Endothelial cell of umbilical vein (primary cell): ENCODE results near the gene CFAP20DC. TPM values are rescaled to one million over a fixed set of nuclear protein-coding genes. Genes with fewer than 3 reads are reported as not detected.

ENCODE experiments used
- BruUV-seq: library from RNA; stranded (reverse); fragments of 400-500 nt; replicated peaks from 2 replicates; lab custom pipeline; 2021; lab: Mats Ljungman, UMichigan
- CTCF ChIA-PET: fragments of 300-600, 350-600 bp; sonication (Branson Sonifier 250); formaldehyde crosslinking; loops from one replicate; lab custom pipeline; 2021; ENCODE audit warnings: antibody characterized with exemption, inconsistent platforms; lab: Charles Lee
- POLR2A ChIA-PET: fragments of 300-600, 350-600 bp; sonication (Branson Sonifier 250); formaldehyde crosslinking; loops from one replicate; lab custom pipeline; 2021; ENCODE audit warnings: antibody characterized with exemption, inconsistent platforms; lab: Charles Lee
- DNase-seq: peaks from one replicate; pipeline ENCODE4 v3.0.0-alpha.2; 2011; ENCODE audit warnings: low read depth, low spot score
- FAIRE-seq: peaks from 2 replicates; lab custom pipeline; 2011; peaks lifted over from hg19 to GRCh38; lab: Jason Lieb, UNC
- H2AFZ ChIP-seq: 2 replicates; pipeline ENCODE4 v1.6.0; 2012; ENCODE audit warnings: low read depth, low read length, control low read depth, inconsistent platforms
- H3K27ac ChIP-seq: 2 replicates; pipeline ENCODE4 v1.5.1; 2011; ENCODE audit warnings: low read depth, mild to moderate bottlenecking, control low read depth, low read length, moderate library complexity; ENCODE audit not compliant: insufficient read depth
- H3K27me3 ChIP-seq, 2 experiments: 2 replicates each; pipeline versions ENCODE4 v1.6.0 to v1.6.1; 2011; ENCODE audit warnings: low read length in 2 of 2, mixed read lengths in 1 of 2; ENCODE audit not compliant: control insufficient read depth in 2 of 2, insufficient read depth in 2 of 2
- H3K36me3 ChIP-seq, 2 experiments: 2 replicates in 1 of 2; 3 replicates in 1 of 2; pipeline ENCODE4 v1.5.1; 2011; ENCODE audit warnings: low read length in 2 of 2, mild to moderate bottlenecking in 1 of 2, moderate library complexity in 1 of 2; ENCODE audit not compliant: control insufficient read depth in 2 of 2, insufficient read depth in 2 of 2; ENCODE audit errors: extremely low read depth in 1 of 2
- H3K4me1 ChIP-seq: 3 replicates; pipeline ENCODE4 v1.5.1; 2011; ENCODE audit warnings: mild to moderate bottlenecking, low read length; ENCODE audit not compliant: control insufficient read depth, insufficient read depth; ENCODE audit errors: extremely low read depth
- H3K4me2 ChIP-seq: 2 replicates; pipeline ENCODE4 v1.6.1; 2011; ENCODE audit warnings: low read length, control low read depth, mixed read lengths; ENCODE audit not compliant: insufficient read depth
- H3K4me3 ChIP-seq, 3 experiments: fragments of 200-600 bp in 1 of 3; sonication (generic), shearing (Covaris generic) in 1 of 3; replicated peaks in 1 of 3; 2 replicates each; pipeline ENCODE4 v1.5.1; 2011 to 2016; ENCODE audit warnings: control low read depth in 3 of 3, low read length in 3 of 3, mild to moderate bottlenecking in 2 of 3, inconsistent platforms in 1 of 3, low read depth in 1 of 3, moderate library complexity in 1 of 3; ENCODE audit not compliant: insufficient read depth in 1 of 3
- H3K79me2 ChIP-seq: 2 replicates; pipeline ENCODE4 v1.6.0; 2012; ENCODE audit warnings: low read length, inconsistent platforms; ENCODE audit not compliant: control insufficient read depth, insufficient read depth
- H3K9ac ChIP-seq: replicated peaks from 2 replicates; pipeline ENCODE3; 2011; ENCODE audit warnings: low read length, control low read depth; ENCODE audit not compliant: insufficient read depth; ENCODE audit errors: extremely low read depth
- H3K9me1 ChIP-seq: replicated peaks from 3 replicates; pipeline ENCODE4 v1.6.0; 2011; ENCODE audit warnings: mild to moderate bottlenecking, low read length; ENCODE audit not compliant: control insufficient read depth, insufficient read depth; ENCODE audit errors: extremely low read depth
- H3K9me3 ChIP-seq: replicated peaks from 2 replicates; pipeline ENCODE4 v1.5.1; 2012; ENCODE audit warnings: low read length, inconsistent platforms; ENCODE audit not compliant: control insufficient read depth, insufficient read depth
- H4K20me1 ChIP-seq: replicated peaks from 2 replicates; pipeline ENCODE3; 2011; ENCODE audit warnings: mild to moderate bottlenecking, low read length; ENCODE audit not compliant: control insufficient read depth, insufficient read depth; ENCODE audit errors: extremely low read depth
- EZH2 ChIP-seq: IDR thresholded peaks from 2 replicates; pipeline ENCODE4 v1.6.1; 2012; ENCODE audit warnings: borderline replicate concordance, low read depth, mild to moderate bottlenecking, moderate library complexity, low read length, inconsistent platforms; ENCODE audit not compliant: severe bottlenecking
- FOS ChIP-seq: IDR thresholded peaks from 2 replicates; pipeline ENCODE4 v1.6.1; 2011; ENCODE audit warnings: mild to moderate bottlenecking, low read length, moderate library complexity, borderline replicate concordance; ENCODE audit not compliant: insufficient read depth
- GATA2 ChIP-seq: IDR thresholded peaks from 2 replicates; pipeline ENCODE4 v1.7.0; 2011; ENCODE audit warnings: low read depth, mild to moderate bottlenecking, moderate library complexity, mixed read lengths, low read length; ENCODE audit not compliant: insufficient read length, insufficient read depth
- JUN ChIP-seq: IDR thresholded peaks from 2 replicates; pipeline ENCODE4 v1.6.1; 2011; ENCODE audit warnings: borderline replicate concordance, low read depth; ENCODE audit not compliant: insufficient read length, insufficient read depth
- MYC ChIP-seq: IDR thresholded peaks from one replicate; pipeline ENCODE4 v1.6.1; 2011; ENCODE audit warnings: mild to moderate bottlenecking, low read depth, low read length
- POLR2A ChIP-seq: IDR thresholded peaks from 2 replicates; pipeline ENCODE4 v1.6.1; 2012; ENCODE audit warnings: low read depth, mild to moderate bottlenecking, control low read depth, low read length
- POLR2AphosphoS5 ChIP-seq: IDR thresholded peaks from 2 replicates; pipeline ENCODE4 v1.6.1; 2012; ENCODE audit warnings: low read depth, mild to moderate bottlenecking, control low read depth, low read length, moderate library complexity; ENCODE audit not compliant: insufficient read depth
- dilution Hi-C: fragments of 300-500 bp; cut with MboI; formaldehyde crosslinking; loops from one replicate; pipeline ENCODE4 v1.15.0; 2019; ENCODE audit warnings: low sequenced_read_pairs; ENCODE audit not compliant: extremely low pct_ligation_motif_present
- intact Hi-C: fragments of 100-400 bp; cut with micrococcal nuclease; formaldehyde crosslinking; loops from one replicate; pipeline ENCODE4 v1.10.0; 2022
- polyA plus RNA-seq, 4 experiments: library from polyadenylated mRNA; depleted of rRNA in 3 of 4; stranded (reverse) in 3 of 4; unstranded in 1 of 4; fragments of >200 nt; gene quantifications; 2 replicates each; pipeline versions ENCODE4 v1.2.1 to v1.2.3, GENCODE V29; 2011 to 2012; ENCODE audit warnings: missing spikeins in 1 of 4
- total RNA-seq: library from RNA; stranded (reverse); gene quantifications from 2 replicates; pipeline ENCODE4 v1.2.3, GENCODE V29; 2021
- TF ChIP-seq, protein P1 (sequence below), 2 donors: IDR thresholded peaks; 1 replicate in 1 of 2; 2 replicates in 1 of 2; pipeline ENCODE4 v1.5.1; 2011; ENCODE audit warnings: low read length in 2 of 2, mild to moderate bottlenecking in 2 of 2, moderate library complexity in 2 of 2, control low read depth in 1 of 2, inconsistent platforms in 1 of 2, low read depth in 1 of 2; ENCODE audit not compliant: insufficient read depth in 1 of 2; ENCODE audit errors: extremely low read depth in 1 of 2
- TF ChIP-seq, protein P2 (sequence below): IDR thresholded peaks from 2 replicates; pipeline ENCODE4 v1.6.1; 2011; ENCODE audit not compliant: insufficient read depth, insufficient read length

Gene CFAP20DC
- total and polyA plus RNA-seq, 2 donors (not counting 3 experiments of a cell fraction or from before 2014, with no cell fraction given) = 0.92 to 2.1 TPM

DNA sequence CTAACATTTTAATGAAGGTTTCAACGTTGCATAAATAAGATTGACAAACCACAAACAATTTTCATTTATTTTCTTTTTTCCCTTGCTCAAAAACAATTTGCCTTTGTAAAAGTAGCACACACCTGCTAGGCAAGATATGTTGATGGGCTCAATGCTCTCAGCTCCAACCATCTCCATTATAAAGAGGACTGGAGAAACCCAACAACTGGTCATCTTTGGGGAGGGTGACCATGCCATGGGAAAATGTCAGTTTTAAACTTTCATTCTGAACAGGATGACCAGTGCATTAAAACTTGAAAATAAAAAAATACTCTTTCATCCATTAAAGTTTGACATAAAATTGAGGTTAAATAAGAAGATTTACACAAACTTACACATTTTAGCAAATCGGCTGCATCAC, 183.7 kb downstream of the CFAP20DC start:
- no peak for DNase-seq
- Histone ChIP-seq H3K4me3 (no peak overlapping the region), H3K36me3 (no peaks in the 10 kb centered on the region), H3K4me2 (no peak overlapping the region), H3K9ac (no peak overlapping the region), H2AFZ (no peak overlapping the region), H4K20me1 (no peaks in the 10 kb centered on the region), H3K27ac (no peak overlapping the region), H3K79me2 (no peaks in the 10 kb centered on the region), H3K9me1 (no peaks in the 10 kb centered on the region), H3K9me3 (no peaks in the 10 kb centered on the region), H3K27me3 (no peaks in the 10 kb centered on the region), H3K4me1 (peaks cover 9% of the 10 kb centered on the region)
- dilution Hi-C loops (no loop called here), intact Hi-C loops (no loop called here)
- no peak for TF ChIP-seq POLR2AphosphoS5
- no peak for TF ChIP-seq MYC
- TF ChIP-seq JUN = no peak
- no peak for TF ChIP-seq EZH2
- TF ChIP-seq, protein P1, sequence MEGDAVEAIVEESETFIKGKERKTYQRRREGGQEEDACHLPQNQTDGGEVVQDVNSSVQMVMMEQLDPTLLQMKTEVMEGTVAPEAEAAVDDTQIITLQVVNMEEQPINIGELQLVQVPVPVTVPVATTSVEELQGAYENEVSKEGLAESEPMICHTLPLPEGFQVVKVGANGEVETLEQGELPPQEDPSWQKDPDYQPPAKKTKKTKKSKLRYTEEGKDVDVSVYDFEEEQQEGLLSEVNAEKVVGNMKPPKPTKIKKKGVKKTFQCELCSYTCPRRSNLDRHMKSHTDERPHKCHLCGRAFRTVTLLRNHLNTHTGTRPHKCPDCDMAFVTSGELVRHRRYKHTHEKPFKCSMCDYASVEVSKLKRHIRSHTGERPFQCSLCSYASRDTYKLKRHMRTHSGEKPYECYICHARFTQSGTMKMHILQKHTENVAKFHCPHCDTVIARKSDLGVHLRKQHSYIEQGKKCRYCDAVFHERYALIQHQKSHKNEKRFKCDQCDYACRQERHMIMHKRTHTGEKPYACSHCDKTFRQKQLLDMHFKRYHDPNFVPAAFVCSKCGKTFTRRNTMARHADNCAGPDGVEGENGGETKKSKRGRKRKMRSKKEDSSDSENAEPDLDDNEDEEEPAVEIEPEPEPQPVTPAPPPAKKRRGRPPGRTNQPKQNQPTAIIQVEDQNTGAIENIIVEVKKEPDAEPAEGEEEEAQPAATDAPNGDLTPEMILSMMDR (IDR thresholded peaks at IDR 0.05; ENCODE audit: extremely low read depth in 1 of 2, insufficient read depth in 1 of 2, low read depth in 1 of 2, low read length in 2 of 2) = no peak
- no peak for TF ChIP-seq GATA2
- TF ChIP-seq POLR2A = no peak
- no peak for TF ChIP-seq FOS
- TF ChIP-seq, protein P2, sequence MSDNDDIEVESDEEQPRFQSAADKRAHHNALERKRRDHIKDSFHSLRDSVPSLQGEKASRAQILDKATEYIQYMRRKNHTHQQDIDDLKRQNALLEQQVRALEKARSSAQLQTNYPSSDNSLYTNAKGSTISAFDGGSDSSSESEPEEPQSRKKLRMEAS = no peak
- no TSS peak for BruUV-seq
- ChIA-PET CTCF (no interaction called here), POLR2A (no interaction called here)
- no peak for FAIRE-seq
